Measurements from ENCODE around the gene ANKRD33B. TPM values are rescaled to one million over a fixed set of nuclear protein-coding genes. Genes with fewer than 3 reads are reported as not detected.

Gene ANKRD33B
- total RNA-seq, 8 experiments from 2014 or later = 2.8 to 41.9 (median 5.4) TPM

GRCh38 chr5:10649666-10650380, 86.0 kb downstream of the ANKRD33B start:
- Histone ChIP-seq H3K27ac (no peak overlapping the region), H3K4me3 (no peak overlapping the region), H3K4me1 (replicated peaks in 1 of 2) (peaks cover under 1 to 6% of the 10 kb centered on the region in 2 donors)
- WGBS, 10 experiments = 89 to 100% (median 97%) methylated on average over 1 to 7 of the region's 68 CpGs; no CpG with 5 or more reads in 7 of the 10 experiments
- in situ Hi-C loops (cut with MboI; ENCODE audit: low pct_unique_long_range_greater_than_20kb in 2 of 9, low sequenced_read_pairs in 9 of 9, unreplicated experiment in 9 of 9) = loop anchor here in 4 of 9 experiments (25.0 kb wide), 2 partner anchors 188 to 363 kb away; no protein-coding TSS in a partner anchor
- no peak for ATAC-seq (replicated peaks in 6 of 8)

GRCh38 chr5:10652151-10652550, 88.3 kb downstream of the ANKRD33B start:
- in situ Hi-C loops (cut with MboI; ENCODE audit: low pct_unique_long_range_greater_than_20kb in 2 of 9, low sequenced_read_pairs in 9 of 9, unreplicated experiment in 9 of 9) = no loop called here
- 85 to 100% (median 96%) methylated on average over 3 to 12 of the region's 13 CpGs; no CpG with 5 or more reads in 6 of the 10 experiments for WGBS, 10 experiments
- ATAC-seq (replicated peaks in 6 of 8) = no peak
- Histone ChIP-seq H3K27ac (no peak overlapping the region), H3K4me3 (no peak overlapping the region), H3K4me1 (replicated peaks in 1 of 2) (peaks cover under 1 to 17% of the 10 kb centered on the region in 2 donors)

GRCh38 chr5:10652606-10653005, 88.7 kb downstream of the ANKRD33B start:
- H3K27ac ChIP-seq = no peak overlapping the region
- H3K4me3 ChIP-seq = no peak overlapping the region
- WGBS, 10 experiments = 64 to 100% (median 90%) methylated on average over 1 to 3 of the region's 8 CpGs; no CpG with 5 or more reads in 6 of the 10 experiments
- in situ Hi-C loops (cut with MboI; ENCODE audit: low pct_unique_long_range_greater_than_20kb in 2 of 9, low sequenced_read_pairs in 9 of 9, unreplicated experiment in 9 of 9) = no loop called here
- peaks cover 0 to 17% of the 10 kb centered on the region in 2 donors for H3K4me1 ChIP-seq (replicated peaks in 1 of 2)
- no peak for ATAC-seq (replicated peaks in 6 of 8)

- Histone ChIP-seq H3K4me1 (replicated peaks in 1 of 2) (peaks cover 0 to 17% of the 10 kb centered on the region in 2 donors), H3K27ac (no peak overlapping the region), H3K4me3 (no peak overlapping the region)
- WGBS, 10 experiments = 20 to 100% (median 80%) methylated on average over 1 to 4 of the region's 4 CpGs; no CpG with 5 or more reads in 5 of the 10 experiments
- ATAC-seq (replicated peaks in 6 of 8) = peak in 1 of 8 experiments; percentile 35
- in situ Hi-C loops (cut with MboI; ENCODE audit: low pct_unique_long_range_greater_than_20kb in 2 of 9, low sequenced_read_pairs in 9 of 9, unreplicated experiment in 9 of 9) = no loop called here
These were observed 89.2 kb downstream of the ANKRD33B start for GRCh38 chr5:10653043-10653442.

- ATAC-seq (replicated peaks in 6 of 8) = no peak
- in situ Hi-C loops (cut with MboI; ENCODE audit: low pct_unique_long_range_greater_than_20kb in 2 of 9, low sequenced_read_pairs in 9 of 9, unreplicated experiment in 9 of 9) = no loop called here
- no peak overlapping the region for H3K27ac ChIP-seq
- 57 to 100% (median 97%) methylated on average over 1 to 8 of the region's 12 CpGs; no CpG with 5 or more reads in 2 of the 10 experiments for WGBS, 10 experiments
- H3K4me3 ChIP-seq = no peak overlapping the region
- H3K4me1 ChIP-seq (replicated peaks in 1 of 2) = peaks cover 0 to 17% of the 10 kb centered on the region in 2 donors
These were observed 90.0 kb downstream of the ANKRD33B start for GRCh38 chr5:10653751-10654400.

- peak in 4 of 8 experiments; percentile 7 to 28 (median 18) for ATAC-seq (replicated peaks in 6 of 8)
- Histone ChIP-seq H3K4me1 (replicated peaks in 1 of 2) (peaks cover 0 to 17% of the 10 kb centered on the region in 2 donors), H3K4me3 (no peak overlapping the region), H3K27ac (no peak overlapping the region)
- in situ Hi-C loops (cut with MboI; ENCODE audit: low pct_unique_long_range_greater_than_20kb in 2 of 9, low sequenced_read_pairs in 9 of 9, unreplicated experiment in 9 of 9) = no loop called here
- 20 to 100% (median 86%) methylated on average over 1 to 13 of the region's 13 CpGs; no CpG with 5 or more reads in 1 of the 10 experiments for WGBS, 10 experiments
These were observed 90.7 kb downstream of the ANKRD33B start for GRCh38 chr5:10654566-10654965.

- ATAC-seq (replicated peaks in 6 of 8) = peak in 5 of 8 experiments; percentile 53 to 73 (median 68)
- no peak overlapping the region for H3K4me3 ChIP-seq
- H3K4me1 ChIP-seq (replicated peaks in 1 of 2) = peaks cover 0 to 17% of the 10 kb centered on the region in 2 donors
- in situ Hi-C loops (cut with MboI; ENCODE audit: low pct_unique_long_range_greater_than_20kb in 2 of 9, low sequenced_read_pairs in 9 of 9, unreplicated experiment in 9 of 9) = no loop called here
- 40 to 100% (median 75%) methylated on average over 1 to 21 of the region's 29 CpGs; no CpG with 5 or more reads in 4 of the 10 experiments for WGBS, 10 experiments
- H3K27ac ChIP-seq = no peak overlapping the region
These were observed 91.5 kb downstream of the ANKRD33B start for GRCh38 chr5:10655161-10655971.

GRCh38 chr5:10655972-10656830, 92.3 kb downstream of the ANKRD33B start:
- WGBS, 10 experiments = 38 to 96% (median 80%) methylated on average over 1 to 16 of the region's 18 CpGs; no CpG with 5 or more reads in 1 of the 10 experiments
- Histone ChIP-seq H3K4me1 (replicated peaks in 1 of 2) (peaks cover 0 to 17% of the 10 kb centered on the region in 2 donors), H3K27ac (no peak overlapping the region), H3K4me3 (no peak overlapping the region)
- in situ Hi-C loops (cut with MboI; ENCODE audit: low pct_unique_long_range_greater_than_20kb in 2 of 9, low sequenced_read_pairs in 9 of 9, unreplicated experiment in 9 of 9) = no loop called here
- ATAC-seq (replicated peaks in 6 of 8) = peak in 6 of 8 experiments; percentile 42 to 72 (median 62)

- Histone ChIP-seq H3K27ac (no peak overlapping the region), H3K4me1 (replicated peaks in 1 of 2) (peaks cover 0 to 17% of the 10 kb centered on the region in 2 donors), H3K4me3 (no peak overlapping the region)
- 50 to 95% (median 75%) methylated on average over 2 to 4 of the region's 4 CpGs; no CpG with 5 or more reads in 1 of the 10 experiments for WGBS, 10 experiments
- in situ Hi-C loops (cut with MboI; ENCODE audit: low pct_unique_long_range_greater_than_20kb in 2 of 9, low sequenced_read_pairs in 9 of 9, unreplicated experiment in 9 of 9) = no loop called here
- ATAC-seq (replicated peaks in 6 of 8) = no peak
These were observed 94.4 kb downstream of the ANKRD33B start for GRCh38 chr5:10658265-10658664.

- no peak overlapping the region for H3K27ac ChIP-seq
- H3K4me1 ChIP-seq (replicated peaks in 1 of 2) = peaks cover 0 to 13% of the 10 kb centered on the region in 2 donors
- ATAC-seq (replicated peaks in 6 of 8) = no peak
- in situ Hi-C loops (cut with MboI; ENCODE audit: low pct_unique_long_range_greater_than_20kb in 2 of 9, low sequenced_read_pairs in 9 of 9, unreplicated experiment in 9 of 9) = no loop called here
- no peak overlapping the region for H3K4me3 ChIP-seq
- WGBS, 10 experiments = 83 to 100% (median 88%) methylated on average over 2 to 3 of the region's 3 CpGs; no CpG with 5 or more reads in 6 of the 10 experiments
These were observed 96.3 kb downstream of the ANKRD33B start for GRCh38 chr5:10660135-10660534.

- peaks cover 0 to 7% of the 10 kb centered on the region in 2 donors for H3K4me1 ChIP-seq (replicated peaks in 1 of 2)
- in situ Hi-C loops (cut with MboI; ENCODE audit: low pct_unique_long_range_greater_than_20kb in 2 of 9, low sequenced_read_pairs in 9 of 9, unreplicated experiment in 9 of 9) = no loop called here
- no peak overlapping the region for H3K4me3 ChIP-seq
- 84 to 100% (median 94%) methylated on average over 2 to 9 of the region's 15 CpGs; no CpG with 5 or more reads in 4 of the 10 experiments for WGBS, 10 experiments
- ATAC-seq (replicated peaks in 6 of 8) = no peak
- no peak overlapping the region for H3K27ac ChIP-seq
These were observed 97.0 kb downstream of the ANKRD33B start for GRCh38 chr5:10660720-10661387.
